GM18951 (cell line): ENCODE results near the gene S100A16.

Source experiments
- POLR2A ChIP-seq: IDR thresholded peaks from 4 replicates; pipeline ENCODE4 v1.6.1; 2011; ENCODE audit warnings: mild to moderate bottlenecking; ENCODE audit not compliant: insufficient read length, insufficient read depth; ENCODE audit errors: extremely low read depth
- in situ Hi-C: fragments of 300-500 bp; cut with MboI; formaldehyde crosslinking; loops from one replicate; pipeline ENCODE4 v1.12.0; 2022; ENCODE audit warnings: low sequenced_read_pairs, mixed read lengths, inconsistent platforms; ENCODE audit not compliant: unreplicated experiment

S100A16 gene, protein sequence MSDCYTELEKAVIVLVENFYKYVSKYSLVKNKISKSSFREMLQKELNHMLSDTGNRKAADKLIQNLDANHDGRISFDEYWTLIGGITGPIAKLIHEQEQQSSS

DNA sequence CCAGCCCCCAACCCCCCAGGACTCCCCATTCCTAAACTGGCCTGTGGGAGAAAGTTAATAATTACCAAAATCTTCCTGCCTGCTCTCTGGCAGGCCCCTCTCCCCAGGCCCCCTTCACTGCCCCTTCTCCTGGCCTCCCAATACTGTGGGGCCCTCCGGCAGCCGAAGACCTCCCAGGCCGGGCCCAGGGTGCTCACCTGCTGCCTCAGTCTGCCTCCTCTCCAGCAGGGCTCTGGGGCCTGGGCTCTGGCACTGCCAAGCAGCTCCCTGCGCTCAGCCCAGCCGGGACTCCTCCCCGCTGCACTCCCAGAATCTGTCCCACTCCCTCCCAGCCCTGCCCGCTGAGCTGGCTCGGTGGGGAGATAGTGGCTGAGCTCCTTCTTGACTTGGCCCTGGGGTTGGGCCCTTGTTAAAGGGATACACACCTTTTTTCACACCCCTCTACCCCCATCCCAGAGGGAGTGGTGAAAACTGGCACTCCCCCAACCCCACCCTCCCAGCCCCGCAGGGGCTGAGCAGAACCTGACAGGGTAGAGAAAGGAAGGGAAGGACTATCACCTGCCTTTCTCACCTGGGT lies at the start of gene S100A16:
S100A16 (minus strand) TSS at position 383 of the 577 bp plus-strand sequence. CDS start 4,986 bp downstream, outside the sequence.
- TF ChIP-seq POLR2A: no peak
- in situ Hi-C loops: no loop called here

DNA sequence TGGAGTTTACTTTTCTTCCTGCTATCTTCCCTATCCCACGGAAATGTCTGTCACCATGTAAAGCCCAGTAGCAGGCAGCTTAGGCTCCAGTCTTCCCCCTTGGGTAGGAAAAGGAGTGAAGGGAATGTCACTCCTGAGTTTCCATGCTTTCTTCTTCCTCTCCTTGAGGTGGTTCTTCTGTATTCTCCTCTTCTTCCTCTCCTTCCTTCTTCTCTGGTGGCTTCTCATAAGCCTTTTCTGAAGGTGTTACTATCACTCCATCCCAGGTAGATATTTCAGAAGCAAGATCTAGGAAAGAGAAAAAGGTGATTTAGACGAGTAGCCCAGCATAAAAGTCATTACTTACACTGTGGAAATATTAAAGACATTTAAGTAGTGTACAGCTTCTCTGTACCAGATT lies 49.3 kb upstream of the S100A16 start:
- no peak for TF ChIP-seq POLR2A
- in situ Hi-C loops: no loop called here

GRCh38 chr1:153661111-153661708 lies 48.3 kb upstream of the S100A16 start:
- TF ChIP-seq POLR2A: no peak
- in situ Hi-C loops: no loop called here

- in situ Hi-C loops: no loop called here
- TF ChIP-seq POLR2A: no peak
Measured at GRCh38 chr1:153659656-153660055, 46.7 kb upstream of the S100A16 start.

DNA sequence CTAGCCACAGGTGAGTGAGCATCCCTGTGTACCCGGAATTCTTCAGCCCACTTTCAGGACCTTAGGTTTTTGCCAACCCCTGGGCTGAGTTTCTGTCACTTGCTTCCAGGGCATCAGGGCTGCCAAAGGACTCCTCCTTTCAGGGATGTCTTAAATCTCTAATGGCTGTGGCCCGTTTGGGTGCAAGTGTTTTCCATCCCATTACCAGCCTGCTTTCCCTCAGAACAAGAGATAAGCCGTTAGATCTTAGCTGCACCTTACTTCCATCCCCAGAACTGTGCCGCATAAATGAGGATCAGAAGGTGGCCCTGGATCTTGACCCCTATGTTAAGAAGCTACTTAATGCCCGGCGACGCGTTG lies 46.2 kb upstream of the S100A16 start:
- TF ChIP-seq POLR2A: no peak
- in situ Hi-C loops: no loop called here

- in situ Hi-C loops: no loop called here
- peak; percentile 91 for TF ChIP-seq POLR2A
Measured at GRCh38 chr1:153658400-153659174, 45.6 kb upstream of the S100A16 start, which contains the start of gene SNAPIN. SNAPIN (plus strand) TSS chr1:153658703; CDS start chr1:153658744, 41 bp downstream.

DNA sequence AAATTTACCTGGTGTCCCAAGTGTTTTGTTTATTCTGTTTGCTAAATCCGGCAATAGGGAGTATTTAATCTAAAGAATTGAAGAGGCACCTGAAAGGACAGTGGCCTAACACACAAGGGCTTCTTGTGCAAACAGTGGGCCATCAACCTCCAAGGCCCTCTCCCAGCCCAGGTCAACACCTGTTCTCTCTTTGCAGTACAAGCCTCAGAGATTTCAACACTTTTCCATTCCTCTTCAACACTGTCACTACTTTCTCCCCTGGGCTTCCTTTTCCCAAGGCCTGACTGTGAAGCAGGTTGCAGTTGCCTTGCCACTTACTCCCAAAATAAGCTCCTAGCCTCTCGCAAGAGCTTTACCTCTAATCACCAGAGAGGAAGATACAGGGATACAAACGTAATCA lies 42.4 kb upstream of the S100A16 start:
- no peak for TF ChIP-seq POLR2A
- in situ Hi-C loops: no loop called here

DNA sequence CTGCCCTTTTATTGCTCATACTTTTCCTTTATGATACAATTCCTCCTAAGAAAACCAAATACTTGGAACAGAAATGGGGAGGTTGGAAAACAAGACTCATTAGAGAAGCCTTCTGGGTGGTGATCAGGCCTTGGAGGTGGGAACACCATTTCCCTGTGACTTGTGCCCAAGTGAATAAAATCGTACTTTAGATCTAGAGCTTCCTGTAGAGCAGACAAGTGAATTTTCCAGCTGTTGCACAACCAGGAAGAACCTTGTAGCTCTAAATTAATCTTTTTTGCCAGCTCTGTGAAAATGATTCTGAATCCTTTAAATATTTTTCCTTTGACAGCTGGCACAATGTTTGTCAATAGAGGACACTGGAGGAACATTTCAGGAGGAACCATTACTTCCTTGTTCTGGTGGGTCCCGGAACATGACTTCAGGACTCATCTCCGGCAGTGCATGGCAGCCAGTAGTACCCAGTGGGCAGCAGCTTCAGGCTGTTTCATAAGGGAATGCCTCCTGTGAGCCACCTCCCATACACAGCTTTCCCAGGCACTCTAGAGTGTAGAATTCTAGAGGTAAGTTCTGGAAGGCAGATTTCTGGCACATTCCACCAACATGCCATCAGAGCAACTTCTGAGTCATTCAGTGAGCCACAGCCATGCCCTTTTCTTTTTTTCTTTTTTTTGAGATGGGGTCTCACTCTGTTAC lies 40.0 kb upstream of the S100A16 start:
- in situ Hi-C loops: no loop called here
- TF ChIP-seq POLR2A: no peak

- in situ Hi-C loops: no loop called here
- TF ChIP-seq POLR2A: no peak
Measured at GRCh38 chr1:153651771-153652170, 38.8 kb upstream of the S100A16 start.

GRCh38 chr1:153649863-153650235 lies 36.9 kb upstream of the S100A16 start:
- in situ Hi-C loops: no loop called here
- TF ChIP-seq POLR2A: no peak

DNA sequence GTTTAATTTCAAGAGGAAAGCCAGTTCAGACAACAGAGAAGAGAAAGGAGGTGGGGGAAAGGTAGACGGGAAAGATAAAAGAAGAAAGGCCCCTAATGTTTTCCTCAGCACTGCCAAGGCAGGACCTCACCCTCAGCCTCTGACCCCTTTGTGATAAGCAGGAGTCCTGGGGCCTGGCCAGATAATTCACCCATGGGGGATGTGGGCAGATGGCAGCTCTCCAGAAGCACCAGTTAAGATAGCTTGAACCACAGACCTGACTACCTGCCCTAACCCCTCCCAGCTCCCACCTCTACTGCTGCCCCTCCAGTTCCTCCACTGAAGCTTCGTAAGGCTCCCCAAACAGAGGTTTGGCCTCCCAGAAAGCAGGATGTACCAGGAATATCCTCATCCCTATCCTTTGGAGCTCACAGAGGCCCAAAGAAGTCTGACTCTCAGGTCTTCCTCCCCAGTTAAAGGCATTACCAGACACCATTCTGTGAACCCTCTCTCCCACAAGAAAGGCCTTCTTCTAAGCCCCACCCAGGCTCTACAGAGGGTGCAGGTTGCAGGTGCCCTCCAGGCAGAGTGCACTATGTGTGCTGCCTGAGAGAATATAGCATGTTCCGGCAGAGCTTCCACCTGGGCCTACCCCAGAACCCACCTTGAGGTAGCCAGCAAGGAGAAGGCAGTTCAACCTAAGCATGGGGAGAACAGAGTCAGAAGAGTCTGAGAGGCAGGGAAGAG lies 36.4 kb upstream of the S100A16 start:
- in situ Hi-C loops: no loop called here

DNA sequence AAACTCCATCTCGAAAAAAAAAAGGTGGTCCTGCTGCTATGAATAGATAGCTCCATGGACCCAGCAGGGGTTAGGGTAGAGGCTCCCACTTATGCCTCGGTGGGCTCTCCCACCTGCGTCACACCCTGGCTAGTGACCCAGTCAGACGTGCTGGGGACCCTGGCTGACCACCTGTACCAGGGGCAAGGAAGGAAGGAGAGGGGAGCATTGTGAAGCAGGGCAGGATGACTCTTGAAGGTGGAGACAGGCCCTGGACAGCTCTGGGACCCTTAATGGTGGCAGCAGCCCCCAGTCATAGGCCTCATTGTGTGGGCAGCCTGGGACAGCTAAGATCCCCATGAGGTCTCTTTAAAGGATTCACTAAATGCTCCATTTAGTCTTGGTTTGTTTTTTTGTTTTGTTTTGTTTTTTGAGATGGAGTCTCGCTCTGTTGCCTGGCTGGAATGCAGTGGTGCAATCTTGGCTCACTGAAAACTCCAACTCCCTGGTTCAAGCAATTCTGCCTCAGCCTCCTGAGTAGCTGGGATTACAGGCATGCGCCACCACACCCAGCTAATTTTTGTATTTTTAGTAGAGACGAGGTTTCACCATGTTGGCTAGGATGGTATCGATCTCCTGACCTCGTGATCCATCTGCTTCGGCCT lies 35.2 kb upstream of the S100A16 start:
- peak; percentile 27 for TF ChIP-seq POLR2A
- in situ Hi-C loops: no loop called here

More for the DNA sequence above, 36.4 kb upstream of the S100A16 start:
- TF ChIP-seq POLR2A: no peak
